Colon (tissue), 2 donors: Measurements from ENCODE around the gene ZNF385A.

Experiments used
- FAIRE-seq: peaks from 2 replicates; lab custom pipeline; 2012; peaks lifted over from hg19 to GRCh38; lab: Jason Lieb, UNC
- donor health status: control.
- donor health status: control.

The ZNF385A gene

GRCh38 chr12:54392485-54393206 is 8.1 kb upstream of the ZNF385A start:
- FAIRE-seq, result no peak

- FAIRE-seq, result no peak
These were observed 6.4 kb upstream of the ZNF385A start for GRCh38 chr12:54390668-54391551.

GRCh38 chr12:54390176-54390667 is 5.7 kb upstream of the ZNF385A start:
- FAIRE-seq, result no peak

GRCh38 chr12:54389607-54390175 is 5.2 kb upstream of the ZNF385A start:
- no peak for FAIRE-seq

GRCh38 chr12:54389134-54389508 is 4.6 kb upstream of the ZNF385A start:
- FAIRE-seq, result no peak

GRCh38 chr12:54388237-54389133 is 4.0 kb upstream of the ZNF385A start:
- FAIRE-seq, result no peak

GRCh38 chr12:54387114-54387467 is 2.6 kb upstream of the ZNF385A start:
- no peak for FAIRE-seq

GRCh38 chr12:54386403-54387113 is 2.0 kb upstream of the ZNF385A start:
- no peak for FAIRE-seq

GRCh38 chr12:54385251-54385914 is 850 bp upstream of the ZNF385A start:
- FAIRE-seq, result no peak

GRCh38 chr12:54383041-54383609 is 1.4 kb downstream of the ZNF385A start:
- no peak for FAIRE-seq

GRCh38 chr12:54381136-54381535 is 3.4 kb downstream of the ZNF385A start:
- FAIRE-seq, result no peak

- no peak for FAIRE-seq
These were observed 4.9 kb downstream of the ZNF385A start for GRCh38 chr12:54379398-54380201.

GRCh38 chr12:54378796-54379397 is 5.6 kb downstream of the ZNF385A start:
- FAIRE-seq, result no peak

GRCh38 chr12:54377797-54378515 is 6.6 kb downstream of the ZNF385A start:
- FAIRE-seq, result no peak

GRCh38 chr12:54377007-54377406 is 7.5 kb downstream of the ZNF385A start:
- no peak for FAIRE-seq

GRCh38 chr12:54376596-54376995 is 7.9 kb downstream of the ZNF385A start:
- FAIRE-seq, result no peak

GRCh38 chr12:54375259-54375579 is 9.3 kb downstream of the ZNF385A start:
- FAIRE-seq, result no peak

- no peak for FAIRE-seq
These were observed 9.8 kb downstream of the ZNF385A start for GRCh38 chr12:54374562-54375258.
